Neural progenitor cell (in vitro differentiated cells): ENCODE data around the gene GSG1. TPM values are rescaled to one million over a fixed set of nuclear protein-coding genes. Genes with fewer than 3 reads are reported as not detected.

Experiments used
- DNase-seq: peaks from one replicate; pipeline ENCODE4 v3.0.0-alpha.2; 2016; ENCODE audit warnings: low spot score
- H2AFZ ChIP-seq: fragments of 200-600 bp; sonication (generic); replicated peaks from 2 replicates; pipeline ENCODE4 v1.6.1; 2016; ENCODE audit warnings: antibody characterized with exemption
- H3F3A ChIP-seq: fragments of 200-600 bp; sonication (generic); 2 replicates; pipeline ENCODE4 v1.6.1; 2016; ENCODE audit warnings: antibody characterized with exemption, low read depth
- H3K27ac ChIP-seq: fragments of 200-600 bp; sonication (generic); 2 replicates; pipeline ENCODE4 v1.5.1; 2016; ENCODE audit warnings: mild to moderate bottlenecking
- H3K27me3 ChIP-seq: fragments of 200-600 bp; sonication (generic); 2 replicates; pipeline ENCODE4 v1.6.1; 2016; ENCODE audit warnings: mild to moderate bottlenecking, moderate library complexity
- H3K36me3 ChIP-seq: fragments of 200-600 bp; sonication (generic); 2 replicates; pipeline ENCODE4 v1.5.1; 2016
- H3K4me1 ChIP-seq: fragments of 200-600 bp; sonication (generic); 2 replicates; pipeline ENCODE4 v1.6.1; 2016; ENCODE audit warnings: mixed run types
- H3K4me2 ChIP-seq: fragments of 200-600 bp; sonication (generic); 2 replicates; pipeline ENCODE4 v1.6.1; 2016
- H3K4me3 ChIP-seq: fragments of 200-600 bp; sonication (generic); 2 replicates; pipeline ENCODE4 v1.5.1; 2016
- H3K79me2 ChIP-seq: fragments of 200-600 bp; sonication (generic); 2 replicates; pipeline ENCODE4 v1.6.1; 2016; ENCODE audit warnings: low read depth
- H3K9ac ChIP-seq: fragments of 200-600 bp; sonication (generic); 2 replicates; pipeline ENCODE4 v1.6.1; 2016
- H3K9me3 ChIP-seq: fragments of 200-600 bp; sonication (generic); 2 replicates; pipeline ENCODE4 v1.5.1; 2016; ENCODE audit warnings: low read depth
- H4K20me1 ChIP-seq: fragments of 200-600 bp; sonication (generic); 2 replicates; pipeline ENCODE4 v1.6.1; 2016; ENCODE audit warnings: low read depth
- H3K27ac Mint-ChIP-seq: 3 replicates; pipeline ENCODE4 v1.8.0; 2021; ENCODE audit warnings: mixed read lengths
- H3K27me3 Mint-ChIP-seq: 2 replicates; pipeline ENCODE4 v1.8.0; 2022; ENCODE audit warnings: low read depth, mild to moderate bottlenecking, inconsistent platforms, moderate library complexity, mixed read lengths; ENCODE audit not compliant: insufficient read depth
- H3K36me3 Mint-ChIP-seq: 3 replicates; pipeline ENCODE4 v1.8.0; 2021; ENCODE audit warnings: mixed read lengths
- H3K4me1 Mint-ChIP-seq: 3 replicates; pipeline ENCODE4 v1.8.0; 2021; ENCODE audit warnings: mixed read lengths
- H3K4me3 Mint-ChIP-seq: 3 replicates; pipeline ENCODE4 v1.8.0; 2021; ENCODE audit warnings: mild to moderate bottlenecking, moderate library complexity, mixed read lengths
- H3K9me3 Mint-ChIP-seq: 3 replicates; pipeline ENCODE4 v1.8.0; 2020; ENCODE audit warnings: mixed read lengths
- EZH2 ChIP-seq: fragments of 200-600 bp; sonication (generic); IDR thresholded peaks from 2 replicates; pipeline ENCODE4 v1.6.1; 2017; ENCODE audit warnings: antibody characterized with exemption, mild to moderate bottlenecking, moderate library complexity
- EZH2phosphoT487 ChIP-seq: fragments of 200-600 bp; sonication (generic); IDR thresholded peaks from 2 replicates; pipeline ENCODE4 v1.6.1; 2017; ENCODE audit warnings: antibody characterized with exemption
- total RNA-seq: library from RNA; depleted of rRNA; stranded (reverse); fragments of >200 nt; gene quantifications from 2 replicates; pipeline ENCODE4 v1.2.3, GENCODE V29; 2015; ENCODE audit warnings: low replicate concordance
- TF ChIP-seq, protein P1 (sequence below): fragments of 200-600 bp; sonication (generic); IDR thresholded peaks from 2 replicates; pipeline ENCODE4 v1.5.1; 2017; ENCODE audit warnings: antibody characterized with exemption, mild to moderate bottlenecking

GSG1 gene
- total RNA-seq, 1 donor from 2014 or later = not detected

DNA sequence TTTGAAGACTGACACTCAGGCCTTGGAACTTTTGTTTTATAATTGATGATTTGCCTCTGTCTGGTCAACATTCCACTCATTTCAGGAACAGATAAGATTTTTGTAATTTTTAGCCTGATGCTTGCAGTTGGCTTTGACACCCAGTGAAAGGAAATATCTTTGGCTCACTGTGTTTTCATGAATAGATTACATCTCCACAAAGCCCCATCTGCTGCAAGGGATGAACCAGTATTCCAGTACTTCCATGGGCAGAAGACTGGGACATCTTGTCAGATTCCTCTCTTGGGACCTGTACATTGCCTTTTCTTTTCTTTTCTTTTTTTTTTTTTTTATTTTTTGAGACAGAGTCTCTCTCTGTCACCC lies 28.4 kb downstream of the GSG1 start:
- Histone ChIP-seq H2AFZ (no peak overlapping the region), H3K27me3 (no peaks in the 10 kb centered on the region), H4K20me1 (no peaks in the 10 kb centered on the region), H3K36me3 (no peaks in the 10 kb centered on the region), H3K4me2 (no peak overlapping the region), H3F3A (no peaks in the 10 kb centered on the region), H3K79me2 (no peaks in the 10 kb centered on the region), H3K27ac (no peak overlapping the region), H3K4me1 (peaks cover 4% of the 10 kb centered on the region), H3K9ac (no peak overlapping the region), H3K9me3 (no peaks in the 10 kb centered on the region), H3K4me3 (no peak overlapping the region)
- no peak for DNase-seq
- Mint-ChIP-seq H3K4me1 (peaks cover 7% of the 10 kb centered on the region), H3K9me3 (peaks cover 6% of the 10 kb centered on the region), H3K27ac (no peak overlapping the region), H3K4me3 (no peak overlapping the region), H3K36me3 (peaks cover 44% of the 10 kb centered on the region), H3K27me3 (no peaks in the 10 kb centered on the region)
- TF ChIP-seq EZH2 (no peak), EZH2phosphoT487 (no peak)
- TF ChIP-seq, protein P1, sequence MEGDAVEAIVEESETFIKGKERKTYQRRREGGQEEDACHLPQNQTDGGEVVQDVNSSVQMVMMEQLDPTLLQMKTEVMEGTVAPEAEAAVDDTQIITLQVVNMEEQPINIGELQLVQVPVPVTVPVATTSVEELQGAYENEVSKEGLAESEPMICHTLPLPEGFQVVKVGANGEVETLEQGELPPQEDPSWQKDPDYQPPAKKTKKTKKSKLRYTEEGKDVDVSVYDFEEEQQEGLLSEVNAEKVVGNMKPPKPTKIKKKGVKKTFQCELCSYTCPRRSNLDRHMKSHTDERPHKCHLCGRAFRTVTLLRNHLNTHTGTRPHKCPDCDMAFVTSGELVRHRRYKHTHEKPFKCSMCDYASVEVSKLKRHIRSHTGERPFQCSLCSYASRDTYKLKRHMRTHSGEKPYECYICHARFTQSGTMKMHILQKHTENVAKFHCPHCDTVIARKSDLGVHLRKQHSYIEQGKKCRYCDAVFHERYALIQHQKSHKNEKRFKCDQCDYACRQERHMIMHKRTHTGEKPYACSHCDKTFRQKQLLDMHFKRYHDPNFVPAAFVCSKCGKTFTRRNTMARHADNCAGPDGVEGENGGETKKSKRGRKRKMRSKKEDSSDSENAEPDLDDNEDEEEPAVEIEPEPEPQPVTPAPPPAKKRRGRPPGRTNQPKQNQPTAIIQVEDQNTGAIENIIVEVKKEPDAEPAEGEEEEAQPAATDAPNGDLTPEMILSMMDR = no peak

DNA sequence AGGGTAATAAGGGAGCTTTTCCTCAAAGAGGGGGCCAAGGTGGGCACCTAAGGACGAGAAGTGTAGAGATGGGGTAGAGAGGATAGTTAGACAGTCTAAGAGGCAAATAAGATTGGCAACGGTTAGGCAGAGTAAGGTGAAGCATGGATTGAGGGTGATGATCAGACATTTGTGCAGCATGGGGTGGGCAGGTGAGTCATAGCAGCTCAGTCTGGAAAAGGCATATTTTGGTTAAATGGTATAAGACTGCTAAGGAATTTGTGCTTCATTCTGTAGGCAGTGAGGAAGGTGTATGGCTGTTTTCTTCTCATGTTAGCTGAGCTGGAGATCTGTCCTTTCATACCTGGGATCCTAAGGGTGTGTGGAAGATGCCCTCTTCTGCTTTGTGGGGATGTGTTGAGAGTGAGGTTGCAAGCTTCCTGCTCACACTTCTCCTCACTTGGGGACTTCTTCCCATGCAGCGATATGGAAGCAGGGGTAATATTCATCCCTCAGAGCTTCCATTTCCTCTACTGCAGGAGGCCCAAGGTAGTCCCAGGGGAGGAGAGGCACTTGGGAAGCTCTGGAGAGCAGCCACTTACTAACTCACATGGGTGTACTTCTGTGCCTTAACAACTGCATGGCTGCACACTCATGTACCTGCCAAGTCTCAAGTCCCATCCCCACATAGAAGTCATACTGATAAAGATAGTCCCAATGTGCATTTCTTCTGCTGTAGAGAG lies 28.9 kb downstream of the GSG1 start:
- Histone ChIP-seq H3K27ac (no peak overlapping the region), H3K79me2 (no peaks in the 10 kb centered on the region), H3K4me1 (peaks cover 2% of the 10 kb centered on the region), H3K4me3 (no peak overlapping the region), H3K27me3 (no peaks in the 10 kb centered on the region), H3K9me3 (no peaks in the 10 kb centered on the region), H4K20me1 (no peaks in the 10 kb centered on the region), H3K9ac (no peak overlapping the region), H3K4me2 (no peak overlapping the region), H2AFZ (no peak overlapping the region), H3F3A (no peaks in the 10 kb centered on the region), H3K36me3 (no peaks in the 10 kb centered on the region)
- Mint-ChIP-seq H3K4me3 (no peak overlapping the region), H3K27me3 (no peaks in the 10 kb centered on the region), H3K9me3 (peaks cover 4% of the 10 kb centered on the region), H3K4me1 (peaks cover 4% of the 10 kb centered on the region), H3K36me3 (peaks cover 38% of the 10 kb centered on the region), H3K27ac (no peak overlapping the region)
- TF ChIP-seq, protein P1 = no peak
- TF ChIP-seq EZH2 (no peak), EZH2phosphoT487 (no peak)
- DNase-seq = no peak

DNA sequence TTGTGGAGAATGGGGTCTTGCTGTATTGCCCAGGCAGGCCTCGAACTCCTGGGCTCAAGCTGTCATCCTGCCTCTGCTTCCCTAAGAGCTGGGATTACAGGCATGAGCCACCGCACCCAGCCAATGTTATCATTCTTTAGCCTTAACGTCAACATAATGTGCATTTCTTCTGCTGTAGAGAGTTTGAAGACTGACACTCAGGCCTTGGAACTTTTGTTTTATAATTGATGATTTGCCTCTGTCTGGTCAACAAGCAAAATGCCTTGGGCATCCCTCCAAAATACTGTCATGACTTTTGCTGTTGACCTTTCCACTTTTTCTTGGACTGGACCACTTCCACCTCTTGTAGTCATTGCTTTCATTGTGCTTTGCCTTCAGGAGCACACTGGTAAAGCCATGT lies 30.3 kb downstream of the GSG1 start:
- no peak overlapping the region for H3K27ac Mint-ChIP-seq
- no peak for DNase-seq
- no peaks in the 10 kb centered on the region for H4K20me1 ChIP-seq
- TF ChIP-seq, protein P1 = no peak
- no peak for TF ChIP-seq EZH2
- no peaks in the 10 kb centered on the region for H3K4me1 ChIP-seq
- H3K4me1 Mint-ChIP-seq = no peaks in the 10 kb centered on the region
- peaks cover 35% of the 10 kb centered on the region for H3K36me3 Mint-ChIP-seq
- H3K4me2 ChIP-seq = no peak overlapping the region
- H3K4me3 Mint-ChIP-seq = no peak overlapping the region
- no peaks in the 10 kb centered on the region for H3K79me2 ChIP-seq
- H3K27ac ChIP-seq = no peak overlapping the region
- H3K27me3 ChIP-seq = no peaks in the 10 kb centered on the region
- no peak overlapping the region for H3K4me3 ChIP-seq
- no peaks in the 10 kb centered on the region for H3F3A ChIP-seq
- H3K36me3 ChIP-seq = no peaks in the 10 kb centered on the region
- no peaks in the 10 kb centered on the region for H3K9me3 ChIP-seq
- no peaks in the 10 kb centered on the region for H3K9me3 Mint-ChIP-seq
- H3K27me3 Mint-ChIP-seq = no peaks in the 10 kb centered on the region
- no peak overlapping the region for H2AFZ ChIP-seq
- no peak overlapping the region for H3K9ac ChIP-seq
